Stomach (tissue), 4 donors: ENCODE results near the gene AUTS2.

Experiments
- CTCF ChIP-seq, 7 experiments: fragments of 450-650 bp in 4 of 7; fragments of 200-600 bp in 3 of 7; sonication (generic) in 3 of 7; IDR thresholded peaks; one replicate each; pipeline ENCODE4 v1.5.1; 2016 to 2019; ENCODE audit warnings: antibody characterized with exemption in 7 of 7, control low read depth in 2 of 7, mild to moderate bottlenecking in 1 of 7
- EP300 ChIP-seq: sonication (generic); formaldehyde crosslinking; IDR thresholded peaks from one replicate; pipeline ENCODE4 v1.6.1; 2017; ENCODE audit warnings: antibody characterized with exemption
- POLR2A ChIP-seq, 4 donors: fragments of 450-650 bp; IDR thresholded peaks; one replicate each; pipeline ENCODE4 v1.6.1; 2016; ENCODE audit warnings: antibody characterized with exemption in 4 of 4, control low read depth in 2 of 4, mild to moderate bottlenecking in 1 of 4, moderate library complexity in 1 of 4
- POLR2AphosphoS5 ChIP-seq, 3 donors: sonication (generic); formaldehyde crosslinking; IDR thresholded peaks; one replicate each; pipeline ENCODE4 v1.6.1; 2016; ENCODE audit warnings: antibody characterized with exemption in 3 of 3

DNA sequence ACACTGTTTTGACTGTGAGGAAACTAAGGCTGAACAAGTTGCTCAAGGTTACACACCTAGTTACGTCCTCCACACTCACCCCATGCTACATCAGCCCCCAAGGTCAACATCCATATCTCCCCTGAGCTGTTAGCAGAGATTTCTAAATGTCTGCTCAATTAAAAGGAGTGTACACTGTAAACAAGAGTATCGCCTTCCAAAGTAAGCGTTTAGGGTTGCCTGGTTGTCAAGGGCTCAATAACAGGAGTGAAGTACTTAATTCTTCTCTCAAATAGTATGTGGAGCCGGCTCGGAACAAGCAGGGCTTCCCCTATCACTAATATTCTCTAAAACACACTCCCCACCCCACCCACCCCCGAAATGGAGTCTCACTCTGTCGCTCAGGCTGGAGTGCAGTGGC lies 1120.8 kb downstream of the AUTS2 start:
- TF ChIP-seq CTCF (IDR thresholded peaks at IDR 0.05): no peak
- no peak for TF ChIP-seq POLR2A (IDR thresholded peaks at IDR 0.05)
- TF ChIP-seq EP300: no peak
- no peak for TF ChIP-seq POLR2AphosphoS5 (IDR thresholded peaks at IDR 0.05)
